Measurements from ENCODE around the gene CFDP1. TPM values are rescaled to one million over a fixed set of nuclear protein-coding genes. Genes with fewer than 3 reads are reported as not detected.

CFDP1 gene
- total RNA-seq, 1 experiment from 2014 or later, result 54.0 TPM

DNA sequence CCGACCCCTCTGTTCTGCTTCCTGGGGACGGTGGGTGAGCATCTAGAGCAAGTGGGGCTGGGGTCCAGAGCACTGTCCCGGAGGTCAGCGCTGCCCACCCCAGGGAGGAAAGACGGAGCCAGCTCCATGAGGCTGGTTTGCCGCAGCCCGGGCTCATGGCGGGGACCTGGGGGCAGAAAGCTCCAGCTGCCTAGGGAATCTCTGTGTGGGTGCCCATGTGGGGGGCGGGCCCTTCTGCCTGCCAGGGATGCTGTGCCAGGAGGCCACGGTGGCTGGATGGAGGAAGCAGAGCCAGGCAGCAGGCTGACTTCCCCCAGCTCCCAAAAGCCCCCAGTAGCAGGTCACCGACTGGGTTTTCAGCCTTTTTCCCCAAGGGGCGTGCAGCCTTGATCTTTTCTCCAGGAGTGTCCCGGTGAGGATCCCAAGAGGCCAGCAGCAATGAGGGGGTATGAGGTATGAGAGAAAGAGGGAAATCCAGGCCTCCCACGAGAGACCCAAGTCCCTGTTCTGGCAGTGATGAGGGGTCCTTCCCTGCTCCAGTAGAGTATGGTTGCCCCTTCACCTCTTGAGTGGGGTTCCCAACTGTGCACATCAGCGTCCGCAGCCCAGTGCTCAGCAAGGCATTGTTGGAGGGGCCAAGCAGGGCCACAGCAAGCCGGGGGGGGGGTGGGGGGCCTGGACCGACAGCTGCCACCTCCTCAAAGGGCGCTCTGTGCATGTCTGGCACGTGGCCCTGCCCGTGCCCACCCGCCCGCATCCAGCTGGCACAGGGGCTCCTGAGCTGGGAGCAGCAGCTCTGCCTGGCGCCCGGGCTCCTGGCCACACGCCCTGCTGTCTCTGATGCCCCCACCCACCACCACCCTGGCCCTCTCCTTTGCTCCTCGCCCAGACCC is 166.3 kb downstream of the CFDP1 start:
- DNase-seq (ENCODE audit: low spot score), result no peak

DNA sequence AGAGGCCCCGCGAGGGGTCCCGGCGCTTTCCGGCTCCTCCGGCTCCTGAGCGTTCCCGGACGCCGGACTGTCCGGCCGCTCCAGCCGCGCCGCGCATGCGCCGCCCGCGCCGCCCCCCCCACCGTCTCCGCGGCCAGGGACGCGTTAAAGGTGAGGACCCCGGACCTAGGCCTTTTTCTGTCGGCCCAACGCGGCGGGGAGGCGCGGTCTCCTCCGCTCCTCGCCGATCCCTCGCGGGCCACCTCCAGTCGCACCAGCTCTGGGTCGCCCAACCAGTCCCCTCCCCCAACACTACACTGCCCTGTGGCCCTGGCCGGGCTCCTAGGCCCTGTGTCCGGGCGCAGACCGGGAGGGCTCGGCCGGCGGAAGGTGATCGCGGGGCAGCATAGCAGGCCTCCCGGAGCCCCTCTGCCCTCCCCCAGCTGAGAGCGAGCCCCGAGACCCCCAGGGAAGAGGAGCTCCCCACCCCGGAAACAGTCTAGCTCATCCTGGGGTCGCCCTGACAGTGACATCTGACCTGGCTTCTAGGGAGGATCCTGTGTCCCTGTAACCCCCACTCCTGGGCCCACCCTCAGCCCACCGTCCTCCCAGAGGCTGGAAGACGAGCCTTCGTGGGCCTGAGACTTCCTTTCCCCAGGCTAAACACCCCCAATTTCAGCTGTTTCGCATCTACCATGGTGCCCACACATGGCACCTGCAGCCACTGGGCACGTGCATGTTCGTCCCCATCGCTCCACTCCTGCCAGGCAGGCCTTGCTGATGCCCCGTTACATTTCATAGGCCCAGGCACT is 167.2 kb downstream of the CFDP1 start:
- DNase-seq (ENCODE audit: low spot score), result peak; percentile 62

DNA sequence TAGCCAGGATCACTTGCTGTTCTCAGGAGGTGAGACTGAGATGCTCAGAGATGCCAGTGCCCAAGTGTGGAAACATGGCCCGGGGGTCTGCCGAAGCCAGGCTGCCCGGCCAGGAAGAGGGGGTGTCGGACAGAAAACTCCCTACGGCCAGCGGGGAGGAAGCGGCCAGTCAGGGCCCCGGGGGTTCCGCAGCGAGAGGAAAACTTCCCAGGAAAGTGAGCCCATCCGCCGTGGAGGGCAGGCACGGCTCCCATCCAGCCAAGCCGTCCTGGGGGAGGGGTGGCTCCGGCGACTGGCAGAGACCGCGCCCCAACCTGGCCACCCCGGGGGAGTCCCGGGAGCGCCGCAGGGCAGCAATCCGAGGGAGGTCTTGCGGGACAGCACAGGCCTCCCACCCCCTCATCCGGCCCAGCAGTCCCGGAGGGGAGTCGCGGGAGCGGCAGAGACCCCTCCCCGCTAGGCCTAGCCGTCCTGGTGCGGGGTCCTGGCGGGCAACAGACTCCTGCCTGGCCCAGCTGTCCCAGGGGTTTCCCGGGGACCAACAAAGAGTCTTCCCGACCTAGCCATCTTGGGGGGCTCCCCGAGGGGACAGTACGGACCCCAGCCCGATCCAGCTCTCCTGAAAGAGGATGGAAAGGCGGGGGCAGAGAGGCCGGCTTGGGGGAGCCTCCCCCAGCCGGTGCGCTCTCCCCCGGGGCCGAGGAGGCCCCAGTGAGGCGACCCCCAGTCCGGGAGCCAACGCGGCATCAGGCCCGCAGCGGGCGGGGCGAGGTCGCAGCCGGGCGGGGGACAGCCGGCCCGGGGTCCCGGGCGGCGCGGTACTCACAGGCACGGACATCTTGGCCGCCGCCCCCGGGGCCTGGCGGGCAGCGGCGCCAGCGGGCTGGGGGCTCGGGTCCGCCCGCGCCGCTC is 168.0 kb downstream of the CFDP1 start:
- DNase-seq (ENCODE audit: low spot score), result no peak

DNA sequence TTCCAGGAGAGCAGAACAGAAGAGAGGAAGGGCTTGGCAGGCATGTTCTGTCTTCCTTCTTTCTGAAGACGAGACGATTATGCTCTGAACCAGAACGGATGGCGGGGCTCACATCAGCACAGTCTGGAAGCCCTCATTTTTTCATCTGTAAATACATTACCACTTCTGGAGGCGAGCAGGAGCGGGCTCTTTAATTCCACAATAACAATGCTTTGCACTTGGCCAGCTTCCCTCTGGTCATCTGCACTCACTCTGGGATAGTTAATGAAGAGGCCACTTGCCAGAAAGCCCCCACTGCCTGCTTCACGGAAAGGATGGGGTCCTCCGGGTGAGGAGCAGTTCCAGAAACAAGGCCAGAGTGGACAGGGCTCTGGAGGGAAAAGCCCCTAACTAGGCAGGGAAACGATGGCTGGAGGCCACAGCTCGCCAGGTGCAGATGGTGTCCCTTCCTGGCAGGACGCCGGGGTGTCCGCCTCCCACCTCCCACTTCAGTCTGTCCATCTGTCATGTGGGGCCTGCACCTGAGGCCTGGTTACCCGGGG is 168.8 kb downstream of the CFDP1 start:
- DNase-seq (ENCODE audit: low spot score), result no peak

DNA sequence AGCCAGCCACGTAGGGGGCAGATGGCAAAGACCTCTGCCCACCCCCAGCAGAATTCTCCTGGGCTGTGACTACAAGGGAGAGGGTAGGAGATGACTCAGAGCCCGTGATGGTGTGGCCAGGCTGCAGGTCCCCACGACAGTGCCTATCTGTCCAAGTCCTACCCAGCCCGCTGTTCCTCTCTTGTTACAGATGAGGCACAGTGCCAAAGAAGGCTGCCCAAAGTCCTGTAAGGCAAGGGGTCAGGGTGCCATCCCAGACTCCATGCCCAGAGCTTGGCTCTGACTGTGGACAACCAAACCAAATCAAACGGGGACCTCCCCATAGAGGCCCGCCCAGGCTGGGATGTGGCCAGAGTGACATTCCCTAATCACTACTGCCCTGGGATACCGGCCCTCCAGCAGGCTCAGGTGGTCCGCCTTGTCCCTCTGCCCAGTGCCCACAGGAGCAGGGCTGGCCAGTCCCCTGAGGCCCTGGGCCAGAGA is 169.3 kb downstream of the CFDP1 start:
- DNase-seq (ENCODE audit: low spot score), result peak; percentile 56

DNA sequence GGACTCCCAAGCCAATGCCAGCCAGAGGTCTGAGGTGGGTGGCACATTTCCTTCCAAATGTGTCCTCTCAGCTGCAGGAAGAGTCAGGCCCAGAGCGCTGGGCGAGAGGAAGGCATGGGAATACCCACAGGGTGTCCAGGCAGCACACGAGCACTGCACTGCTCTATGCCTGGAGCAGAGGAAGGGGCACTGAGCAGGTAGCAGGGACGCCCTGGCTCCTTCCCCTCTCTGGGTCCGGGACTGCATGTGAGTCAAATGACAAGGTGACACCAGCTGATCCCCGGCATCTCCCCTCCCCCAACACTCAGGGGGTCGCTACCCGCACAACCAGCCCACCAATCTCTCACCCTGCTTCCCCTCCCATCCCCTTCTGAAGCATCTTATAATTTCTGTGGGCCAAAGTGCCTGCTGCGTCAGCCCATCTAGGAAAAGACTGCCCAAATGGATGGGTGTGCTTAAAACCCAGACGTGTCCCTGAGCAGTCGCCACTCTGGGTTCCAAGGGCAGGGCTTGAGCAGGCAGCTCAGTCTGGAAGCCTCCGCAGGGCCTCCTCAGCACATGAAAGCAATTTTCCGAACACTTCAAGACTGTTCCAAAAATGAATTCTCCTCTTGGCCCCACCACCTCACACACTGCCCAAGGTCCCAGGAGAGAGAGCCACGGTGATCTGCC is 169.9 kb downstream of the CFDP1 start:
- no peak for DNase-seq (ENCODE audit: low spot score)

DNA sequence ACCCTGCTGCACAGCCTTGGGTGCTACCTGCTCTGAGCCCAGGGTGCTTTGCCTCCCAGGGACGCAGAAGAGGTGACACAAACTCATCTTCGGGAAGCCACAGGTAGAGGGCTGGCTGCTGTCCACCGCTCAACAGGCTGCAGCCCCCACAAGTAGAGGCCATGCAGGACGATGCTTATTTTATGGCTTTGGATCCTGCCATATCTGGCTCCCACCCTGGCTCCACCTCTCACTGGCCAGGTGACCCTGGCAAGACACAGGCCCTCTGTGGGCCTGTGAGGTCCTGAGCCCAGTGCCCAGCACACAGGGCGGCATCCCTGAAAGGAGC is 170.5 kb downstream of the CFDP1 start:
- no peak for DNase-seq (ENCODE audit: low spot score)

DNA sequence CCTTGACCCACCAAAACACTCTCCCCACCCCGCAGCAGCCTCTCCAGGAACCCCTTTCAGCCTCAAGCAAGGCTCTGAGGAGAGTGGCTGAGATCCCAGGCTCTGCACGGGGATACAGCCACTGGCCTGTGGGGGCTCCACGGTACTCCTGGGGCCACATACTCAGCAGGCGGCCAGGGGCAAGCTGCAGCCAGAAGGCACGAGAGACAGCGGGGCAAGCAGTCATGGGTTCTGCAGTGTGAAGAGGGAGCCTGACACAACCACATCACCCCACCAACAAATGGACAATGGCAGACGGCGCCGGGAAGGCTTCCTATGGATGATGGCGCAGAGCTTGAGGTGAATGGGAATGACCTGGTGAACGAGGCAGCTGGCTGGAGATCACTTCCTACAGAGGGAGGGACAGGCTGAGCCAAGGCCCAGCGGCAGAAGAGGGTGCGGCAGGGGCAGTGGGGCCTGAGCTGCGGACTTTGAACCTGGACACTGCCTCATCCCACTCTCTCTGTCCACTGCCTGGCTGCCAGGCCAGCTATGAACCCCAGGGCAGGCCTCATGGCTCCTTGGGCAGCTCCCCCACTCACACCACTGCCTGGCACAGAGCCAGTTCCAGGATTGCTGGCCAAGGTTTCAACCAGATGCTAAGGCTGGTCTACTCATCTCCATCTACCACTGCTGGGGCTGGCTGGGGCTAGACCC is 171.1 kb downstream of the CFDP1 start:
- no peak for DNase-seq (ENCODE audit: low spot score)

DNA sequence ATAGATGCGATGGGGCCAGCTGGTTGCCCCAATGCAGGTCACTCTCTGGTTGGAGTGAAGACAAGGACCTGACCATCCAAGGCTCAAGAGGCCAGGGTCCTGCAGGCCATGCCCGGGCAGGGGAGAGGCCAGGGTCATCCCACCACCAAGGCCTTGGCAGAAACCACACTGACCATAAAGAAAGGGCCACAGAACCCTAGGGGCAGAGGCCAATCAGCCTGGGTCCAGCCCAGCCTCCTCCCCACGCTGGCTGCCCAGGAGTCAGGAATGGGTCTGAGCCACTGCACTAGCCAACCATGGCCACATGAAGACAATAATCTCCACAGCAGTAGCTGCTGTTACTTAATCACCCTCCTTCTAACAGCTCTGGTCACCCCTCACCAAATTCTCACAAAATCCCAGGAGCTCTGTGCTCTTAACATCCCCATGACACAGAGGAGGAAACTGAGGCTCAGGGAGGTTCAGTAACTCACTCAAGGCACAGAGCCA is 171.7 kb downstream of the CFDP1 start:
- no peak for DNase-seq (ENCODE audit: low spot score)

DNA sequence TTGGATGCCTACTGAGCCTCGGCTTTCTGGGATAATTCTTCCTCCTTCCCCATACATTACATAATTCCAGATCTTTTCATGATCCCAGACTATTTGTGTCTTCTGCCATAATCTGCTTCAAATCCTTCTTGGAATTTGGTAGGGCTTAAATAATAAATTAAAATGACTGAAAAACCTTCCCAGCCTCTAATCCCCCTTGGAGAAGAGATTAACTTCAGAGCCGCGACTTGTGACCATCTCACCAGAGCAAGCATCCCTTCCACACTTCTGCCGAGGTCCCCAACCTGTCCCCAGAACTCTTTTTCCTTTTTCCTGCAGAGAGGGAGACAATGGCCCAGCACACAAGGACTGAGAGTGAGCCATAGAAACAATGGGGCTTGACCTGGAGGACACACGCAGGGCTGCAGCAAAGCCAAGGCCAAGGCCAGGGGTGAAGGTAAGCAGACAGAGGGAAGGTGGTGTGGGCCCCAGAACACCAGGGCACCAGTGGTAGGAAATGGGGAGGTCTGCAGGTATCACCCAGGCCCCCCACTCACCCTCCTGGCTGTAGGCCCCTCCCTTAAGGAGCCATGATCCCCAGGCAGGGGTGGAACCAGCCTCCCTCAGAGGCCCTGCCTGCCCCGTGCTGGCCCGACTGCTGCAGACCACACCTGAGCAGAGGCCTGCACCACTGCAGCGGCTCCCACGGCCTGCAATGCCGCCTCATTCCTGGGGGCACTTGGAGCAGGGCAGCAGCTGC is 172.3 kb downstream of the CFDP1 start:
- DNase-seq (ENCODE audit: low spot score), result no peak

DNA sequence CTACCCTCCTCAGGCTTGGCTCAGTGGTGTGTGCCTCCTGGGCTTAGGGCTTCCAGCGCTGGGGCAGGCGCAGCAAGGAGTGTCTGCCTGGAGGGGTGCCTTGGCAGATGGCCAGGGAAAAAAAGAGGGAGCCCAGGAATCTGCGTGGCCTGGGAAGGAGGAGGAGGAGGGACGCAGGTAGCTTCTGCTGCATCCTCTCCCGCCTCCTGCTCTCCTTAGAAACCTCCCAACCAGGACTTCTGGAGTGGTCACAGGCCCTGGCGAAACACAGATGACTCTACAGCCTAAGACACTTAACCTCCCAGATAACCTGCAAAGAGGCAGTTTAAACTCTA is 174.5 kb downstream of the CFDP1 start:
- DNase-seq (ENCODE audit: low spot score), result no peak

DNA sequence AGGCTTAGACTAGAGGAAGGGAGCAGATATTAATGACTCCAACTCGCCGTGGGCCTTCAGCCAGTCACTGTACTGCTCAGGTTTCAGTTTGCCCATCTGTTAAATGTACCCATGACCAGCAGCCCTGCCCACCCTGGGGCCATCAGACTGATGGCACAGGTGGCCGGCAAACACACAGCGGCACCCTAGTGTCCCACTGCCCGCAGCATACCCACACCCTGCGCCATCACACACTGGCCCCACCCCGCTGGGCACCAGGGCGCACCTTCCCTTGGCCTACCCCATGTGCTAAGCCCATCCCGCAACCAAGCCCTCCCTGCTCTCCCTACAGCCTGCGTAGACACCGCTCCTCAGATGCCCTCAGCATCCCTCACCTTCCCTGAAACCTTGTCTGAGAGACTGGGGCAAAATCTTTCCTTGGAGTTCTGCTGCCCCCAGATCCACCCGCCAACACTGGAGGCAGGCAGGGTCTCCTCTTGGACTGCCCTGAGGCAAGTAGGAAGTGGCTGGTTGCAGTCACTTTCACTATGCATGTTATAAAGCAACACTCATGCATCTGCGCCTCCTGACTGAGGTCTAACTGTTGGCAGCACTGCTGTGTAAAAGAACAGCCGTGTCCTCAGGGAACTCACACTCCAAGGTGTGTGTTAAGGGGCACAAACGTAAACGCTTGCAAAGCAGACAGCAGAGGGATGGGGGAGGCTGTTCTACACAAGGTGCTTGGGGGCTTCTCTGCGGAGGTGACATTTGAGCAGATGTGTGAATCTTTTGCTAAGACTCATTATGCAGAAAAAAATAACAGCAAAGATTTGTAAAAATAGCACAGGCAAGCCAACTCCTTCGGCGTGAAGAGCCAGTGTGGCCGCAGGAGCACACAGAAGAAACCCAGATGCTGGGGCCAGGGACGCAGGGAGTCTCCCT is 175.2 kb downstream of the CFDP1 start:
- DNase-seq (ENCODE audit: low spot score), result no peak

DNA sequence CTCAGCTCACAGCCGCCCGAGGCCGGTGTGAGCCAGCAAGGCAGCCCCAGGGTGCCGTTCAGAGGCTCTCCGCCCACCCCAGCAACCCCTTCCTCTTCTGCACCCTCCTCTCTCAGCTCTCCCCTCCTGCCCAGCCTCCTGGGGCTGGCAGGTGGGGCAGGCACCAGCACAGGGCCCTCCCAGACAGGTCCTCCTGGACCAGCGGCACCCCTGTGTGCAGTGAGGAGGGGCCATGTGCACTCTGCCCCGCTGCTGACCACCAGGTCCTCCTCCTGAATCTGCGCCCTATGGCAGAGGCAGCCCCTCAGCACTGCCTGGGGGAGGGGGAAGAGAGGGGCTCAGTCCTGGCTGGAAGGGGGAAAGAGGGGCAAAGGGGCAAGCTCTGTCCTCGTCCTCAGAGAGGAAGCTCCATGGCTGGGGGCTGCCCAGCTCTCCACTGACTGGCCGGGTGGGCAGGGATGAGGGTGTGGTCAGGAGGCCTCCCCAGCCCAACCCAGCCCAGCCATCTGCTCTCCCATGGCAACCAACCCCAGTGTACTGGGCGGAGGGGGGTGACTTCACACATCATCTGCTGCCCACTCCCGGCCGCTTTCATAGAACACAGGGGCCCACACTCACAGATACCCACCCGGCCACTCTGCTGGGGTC is 176.5 kb downstream of the CFDP1 start:
- peak; percentile 77 for DNase-seq (ENCODE audit: low spot score)

DNA sequence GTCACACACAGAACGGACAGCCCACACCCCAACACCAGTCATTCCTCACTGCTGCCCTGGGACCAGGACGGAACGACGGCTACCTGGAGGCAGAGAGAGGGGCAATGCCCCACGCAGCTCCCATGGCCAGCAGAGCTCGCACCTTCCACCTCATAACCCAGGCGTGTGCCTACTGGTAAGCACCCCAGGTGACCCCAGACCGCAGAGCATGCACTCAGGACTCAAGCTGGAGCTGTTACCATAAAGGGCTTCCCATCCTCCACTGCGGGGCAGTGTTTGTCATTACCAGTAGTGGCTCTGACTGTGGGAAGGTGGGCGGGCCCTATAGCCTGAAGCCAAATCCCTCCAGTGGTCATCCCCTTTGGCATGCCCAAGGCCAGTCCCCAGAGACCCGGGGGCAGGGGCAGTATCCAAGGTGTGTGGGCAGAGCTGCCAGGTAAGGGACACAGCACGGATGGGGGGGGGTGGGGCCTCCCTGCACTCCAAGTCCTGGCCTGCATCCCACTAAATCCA is 177.2 kb downstream of the CFDP1 start:
- DNase-seq (ENCODE audit: low spot score), result no peak

DNA sequence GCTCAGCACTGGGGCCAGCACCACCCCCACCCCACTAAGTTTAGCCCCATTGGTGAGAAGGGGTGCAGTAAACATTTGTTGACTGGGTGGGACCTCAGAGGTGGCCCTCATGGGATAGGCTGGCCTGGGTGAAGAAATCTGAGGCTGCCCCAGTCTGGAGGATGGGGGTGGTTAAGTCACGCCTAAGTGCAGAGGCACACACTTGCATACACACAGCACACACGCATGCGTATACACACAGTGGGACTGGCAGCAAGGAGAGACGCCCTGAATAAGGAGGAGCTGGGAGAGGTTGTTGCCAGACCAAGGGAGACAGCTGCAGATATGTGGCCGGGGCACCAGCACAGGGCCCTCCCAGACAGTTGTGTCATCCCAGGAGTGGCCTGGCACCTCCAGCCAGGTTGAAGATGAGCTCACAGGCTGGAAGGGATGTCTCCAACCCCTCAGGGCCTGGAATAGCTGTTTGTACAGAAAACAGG is 178.9 kb downstream of the CFDP1 start:
- peak; percentile 97 for DNase-seq (ENCODE audit: low spot score)

DNA sequence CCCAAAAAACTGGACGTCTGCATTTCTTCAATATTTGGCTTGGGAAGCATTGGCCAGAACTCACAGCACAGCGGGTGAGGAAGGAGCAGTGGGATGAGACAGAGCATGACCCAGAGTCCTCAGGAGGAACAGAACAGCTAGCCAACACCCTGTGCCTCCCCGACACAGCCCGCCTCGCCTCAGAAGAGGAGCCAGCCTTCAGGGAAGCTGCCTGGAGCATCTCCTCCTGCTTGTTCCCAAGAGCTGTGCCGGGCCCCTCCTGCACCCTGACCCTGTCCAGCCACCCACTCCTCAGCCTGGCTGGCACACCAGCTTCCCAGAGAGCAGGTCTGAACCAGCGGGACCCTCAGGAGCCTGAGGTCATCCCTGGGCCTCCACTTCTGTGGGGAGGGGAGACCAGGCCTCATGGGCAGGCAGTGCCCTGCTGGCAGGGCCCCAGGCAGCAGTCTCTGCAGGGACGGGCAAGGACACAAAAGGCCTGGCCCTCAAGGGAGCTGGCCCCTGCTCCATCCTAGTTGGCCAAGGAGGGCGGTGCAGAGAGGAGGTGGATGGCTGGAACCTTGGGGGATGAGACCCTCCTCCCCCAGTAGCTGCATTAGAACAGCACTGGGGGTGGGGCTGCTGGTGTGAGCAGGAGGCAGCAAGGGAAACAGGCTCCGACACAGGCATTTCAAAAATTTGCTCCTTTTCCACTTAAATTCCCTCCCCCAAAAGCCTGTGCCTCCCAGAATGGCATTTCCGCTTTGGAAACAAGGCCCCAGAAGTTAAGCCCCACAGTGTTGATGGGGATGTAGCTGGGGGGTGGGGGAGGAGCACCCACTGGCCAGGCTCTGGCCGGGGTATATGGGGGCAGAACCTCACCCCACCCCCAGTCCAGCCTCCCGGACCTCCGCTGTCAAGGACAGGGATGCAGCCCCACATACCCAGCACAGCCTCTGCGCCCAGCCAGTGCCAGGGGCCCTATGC is 180.1 kb downstream of the CFDP1 start:
- peak; percentile 89 for DNase-seq (ENCODE audit: low spot score)
